ENCODE measurements around the gene ARL17B. TPM values are rescaled to one million over a fixed set of nuclear protein-coding genes. Genes with fewer than 3 reads are reported as not detected.
"Not testable (repeated sequence)": the region's sequence is repeated elsewhere in the genome, so short reads cannot be mapped to it uniquely, and the experiment has no call there.

The ARL17B gene
- total RNA-seq, 1 experiment from 2014 or later: 35.1 TPM

DNA sequence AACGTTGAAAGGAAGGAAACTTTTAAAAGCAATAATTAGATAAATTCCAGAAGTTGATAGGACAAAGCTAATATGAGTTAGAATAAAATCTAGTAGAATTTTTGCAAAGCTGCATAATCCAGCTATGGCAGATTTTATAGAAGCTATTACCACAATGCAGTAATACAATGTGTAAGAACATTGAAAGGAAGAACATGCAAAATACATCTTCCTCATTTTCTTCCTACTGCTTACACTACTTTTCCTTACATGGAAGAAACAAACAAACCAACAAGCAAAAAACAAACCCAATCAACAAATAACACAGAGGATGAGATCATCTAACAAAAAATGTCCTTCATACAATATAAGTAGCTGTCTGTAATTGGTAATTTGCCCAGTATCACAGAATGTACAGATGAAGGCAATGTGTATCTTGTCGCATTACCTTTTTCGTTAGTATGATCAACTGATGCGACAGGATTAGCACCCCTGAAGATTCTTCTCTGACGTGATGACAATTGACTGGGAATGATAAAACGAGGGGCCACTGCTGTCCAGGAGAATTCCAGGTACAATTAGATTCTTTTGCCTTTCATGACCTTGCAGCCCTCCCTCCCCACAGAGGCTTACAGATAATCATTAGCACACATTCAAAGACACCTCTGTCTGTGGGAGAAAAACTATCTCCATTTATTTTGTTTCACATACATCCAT is 87.9 kb downstream of the ARL17B start:
- Histone ChIP-seq H3K27ac (no peak overlapping the region), H3K27me3 (no peaks in the 10 kb centered on the region), H3K9me3 (replicated peaks) (no peaks in the 10 kb centered on the region), H3K36me3 (no peaks in the 10 kb centered on the region), H3K4me1 (peaks cover 3% of the 10 kb centered on the region; the same call in 1 of the 2 replicates), H3K4me3 (no peak overlapping the region)
- no peak for DNase-seq

GRCh38 chr17:46270032-46270431 is 91.5 kb downstream of the ARL17B start:
- H3K27ac ChIP-seq: no peak overlapping the region
- no peak for DNase-seq
- no peaks in the 10 kb centered on the region for H3K36me3 ChIP-seq

DNA sequence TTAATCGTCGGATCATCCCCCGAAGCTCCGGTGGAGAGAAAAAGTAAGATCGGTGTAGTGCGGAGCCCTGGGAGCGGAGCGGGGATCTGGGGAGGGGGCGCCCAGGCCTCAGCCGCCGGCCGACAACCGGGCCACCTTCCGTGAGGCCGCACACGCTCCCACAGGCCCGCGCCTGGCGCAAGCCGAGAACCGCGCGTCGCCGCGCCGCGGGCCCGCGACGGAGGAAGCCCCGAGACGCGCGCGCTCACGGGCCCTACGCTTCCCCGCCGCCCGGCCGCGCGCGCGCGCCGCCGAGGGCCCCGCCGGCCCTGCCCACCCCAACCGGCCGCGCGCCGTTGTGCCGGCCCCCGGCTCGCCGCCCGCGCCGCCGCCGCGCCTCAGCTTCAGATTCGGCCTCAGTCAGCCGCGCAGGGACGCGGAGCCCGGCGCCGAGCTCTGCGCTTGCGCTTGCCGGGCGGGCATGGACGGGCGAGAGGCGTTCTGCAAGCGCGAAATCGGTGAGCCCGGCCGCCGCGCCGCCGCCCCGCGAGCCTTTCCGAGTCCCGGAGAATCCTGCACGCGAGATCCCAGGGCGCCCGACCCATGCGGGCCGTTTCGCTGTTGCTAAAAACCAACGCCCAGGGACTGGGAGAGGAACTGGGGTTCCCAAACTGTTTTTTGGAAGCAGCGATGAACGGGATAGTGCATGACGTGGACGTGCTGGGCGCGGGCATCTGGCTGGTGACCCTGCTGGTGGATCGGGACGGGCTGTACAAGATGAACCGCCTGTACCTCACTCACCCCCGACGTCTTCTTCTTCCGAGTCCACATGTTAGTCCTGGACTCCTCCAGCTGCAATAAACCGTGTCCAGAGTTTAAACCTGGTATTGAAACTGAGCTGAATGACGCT is 94.7 kb downstream of the ARL17B start:
- Histone ChIP-seq H3K27me3 (peaks cover 6% of the 10 kb centered on the region), H3K4me1 (peaks cover 26% of the 10 kb centered on the region)
- DNase-seq: peak; percentile 78 to 91

More at GRCh38 chr17:46270032-46270431, 91.5 kb downstream of the ARL17B start:
- Histone ChIP-seq H3K4me3 (no peak overlapping the region), H3K4me1 (peaks cover 10% of the 10 kb centered on the region), H3K27me3 (peaks cover 6% of the 10 kb centered on the region), H3K9me3 (replicated peaks) (no peaks in the 10 kb centered on the region)

DNA sequence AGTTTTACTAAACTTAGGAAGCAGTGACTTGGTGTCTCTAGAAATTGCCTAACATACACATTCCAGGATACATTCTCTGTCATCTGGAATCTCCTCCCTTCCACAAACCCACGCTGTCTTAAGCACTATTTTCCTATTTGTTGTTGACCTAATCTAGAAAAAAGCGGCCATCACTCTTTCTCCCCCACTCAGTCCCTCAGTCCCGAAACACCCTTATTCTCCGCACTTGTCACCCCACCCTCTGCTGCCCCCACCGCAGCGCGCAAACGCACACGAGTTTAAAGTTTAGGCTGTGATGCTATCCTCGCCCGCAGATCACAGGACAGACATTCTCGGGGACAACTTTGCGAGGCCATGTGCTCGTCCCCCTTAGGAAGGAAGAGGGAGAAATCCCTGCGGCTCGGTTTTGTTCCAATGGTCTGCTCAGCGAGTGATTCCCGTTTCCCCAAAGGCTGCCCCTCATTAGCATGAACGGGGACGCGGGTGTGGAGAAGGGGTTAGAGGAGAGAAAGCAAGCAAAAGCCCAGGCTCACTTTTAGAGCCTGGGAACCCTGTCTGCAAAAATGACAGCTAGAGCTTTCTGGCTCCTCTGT is 95.4 kb downstream of the ARL17B start:
- H3K27me3 ChIP-seq; H3K9me3 ChIP-seq (replicated peaks); H3K36me3 ChIP-seq: not testable (repeated sequence)
- H3K27ac ChIP-seq: peak overlapping the region; percentile 49; the same call in 1 of the 2 replicates
- peak in 1 of 2 experiments; percentile 44 for DNase-seq
- peaks cover 26% of the 10 kb centered on the region for H3K4me1 ChIP-seq
- H3K4me3 ChIP-seq: peak overlapping the region; percentile 86

More for the DNA sequence above, 94.7 kb downstream of the ARL17B start:
- H3K36me3 ChIP-seq: no peaks in the 10 kb centered on the region
- H3K4me3 ChIP-seq: peak overlapping the region; percentile 86
- H3K9me3 ChIP-seq (replicated peaks): no peaks in the 10 kb centered on the region
- H3K27ac ChIP-seq: peak overlapping the region; percentile 56

- peak; percentile 85 to 87 for DNase-seq
- H3K27me3 ChIP-seq: peaks cover 6% of the 10 kb centered on the region
- H3K9me3 ChIP-seq (replicated peaks): no peaks in the 10 kb centered on the region
- H3K4me1 ChIP-seq: peaks cover 26% of the 10 kb centered on the region
- no peak overlapping the region for H3K4me3 ChIP-seq
- peak overlapping the region; percentile 33 for H3K27ac ChIP-seq
- no peaks in the 10 kb centered on the region for H3K36me3 ChIP-seq
These were observed 96.9 kb downstream of the ARL17B start for GRCh38 chr17:46264456-46265198.

DNA sequence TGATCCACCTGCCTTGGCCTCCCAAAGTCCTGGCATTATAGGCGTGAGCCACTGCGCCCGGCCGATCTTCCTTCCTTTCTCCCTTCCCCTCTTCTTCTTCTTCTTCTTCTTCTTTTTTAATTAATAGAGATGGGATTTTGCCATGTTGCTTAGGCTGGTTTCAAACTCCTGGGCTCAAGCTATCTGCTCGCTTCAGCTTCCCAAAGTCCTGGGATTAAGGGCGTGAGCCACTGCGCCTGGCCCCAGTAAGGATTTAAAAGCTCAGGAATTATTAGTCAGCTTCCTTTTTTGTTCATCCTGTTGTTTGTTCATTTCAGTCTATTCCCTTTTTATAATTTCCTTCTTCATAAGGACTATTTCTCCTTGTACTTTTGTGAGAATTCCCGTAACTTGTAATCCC is 99.3 kb downstream of the ARL17B start:
- Histone ChIP-seq H3K27me3 (no peaks in the 10 kb centered on the region), H3K9me3 (replicated peaks) (no peaks in the 10 kb centered on the region), H3K4me3 (no peak overlapping the region), H3K27ac (no peak overlapping the region), H3K36me3 (no peaks in the 10 kb centered on the region), H3K4me1 (peaks cover 20% of the 10 kb centered on the region)
- DNase-seq: no peak

DNA sequence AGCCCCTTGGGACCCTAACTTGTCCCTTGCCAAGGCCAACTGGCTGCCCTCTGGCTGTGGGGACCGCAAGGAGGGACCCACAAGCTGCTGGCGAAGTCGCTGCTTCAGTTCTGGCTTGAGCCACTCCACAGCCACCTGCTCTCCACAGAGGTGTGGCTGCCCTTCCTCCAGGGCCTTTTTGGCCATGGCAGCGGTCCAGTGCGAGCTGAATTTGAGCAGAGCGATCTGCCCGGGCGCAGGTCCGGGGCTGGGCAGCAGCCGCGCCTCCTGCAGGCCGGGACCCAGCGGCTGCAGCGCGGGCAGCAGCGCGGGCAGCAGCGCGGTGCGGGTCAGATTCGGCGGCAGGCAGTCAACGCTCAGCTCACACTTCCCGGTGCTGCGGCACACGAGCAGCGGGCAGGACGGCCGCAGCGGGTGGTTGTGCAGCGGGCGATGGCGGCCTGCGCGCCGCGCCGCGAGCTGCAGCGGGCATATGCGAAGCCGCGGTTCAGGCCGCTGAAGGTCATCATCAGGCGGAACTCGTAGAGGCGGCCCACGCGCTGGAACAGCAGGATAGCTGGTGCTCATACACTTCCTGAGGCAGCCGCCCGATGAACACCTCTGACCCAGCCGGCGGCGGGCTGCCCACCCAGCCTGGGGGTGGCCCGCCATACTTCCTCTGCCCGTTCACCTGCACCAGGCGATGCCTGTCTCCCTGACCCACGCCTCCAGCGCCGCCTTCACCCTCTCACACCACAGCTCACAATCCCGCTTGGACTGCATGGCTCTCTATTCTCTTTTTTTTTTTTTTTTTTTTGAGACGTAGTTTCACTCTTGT is 101.5 kb downstream of the ARL17B start:
- H3K27ac ChIP-seq; H3K36me3 ChIP-seq; H3K27me3 ChIP-seq; H3K9me3 ChIP-seq (replicated peaks); H3K4me3 ChIP-seq; DNase-seq: not testable (repeated sequence)
- H3K4me1 ChIP-seq: peaks cover 16% of the 10 kb centered on the region

DNA sequence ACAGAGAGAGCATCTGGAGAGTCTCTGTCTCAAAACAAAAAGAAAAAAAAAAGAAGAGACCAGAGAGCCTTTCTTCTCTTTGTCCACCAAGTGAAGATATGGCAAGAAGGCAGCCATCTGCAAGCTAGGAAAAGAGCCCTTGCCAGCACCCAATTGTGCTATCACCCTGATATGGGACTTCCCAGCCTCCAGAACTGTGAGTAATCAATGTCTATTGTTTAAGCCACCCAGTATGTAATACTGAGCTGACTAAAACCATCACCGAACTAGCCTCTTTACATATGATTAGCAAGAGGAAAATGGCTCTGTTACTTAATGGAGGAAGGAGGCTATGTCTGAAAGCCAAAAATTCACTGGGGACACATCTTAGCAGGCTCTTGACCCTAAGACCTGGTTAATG is 105.2 kb downstream of the ARL17B start:
- H3K4me1 ChIP-seq; H3K9me3 ChIP-seq (replicated peaks); H3K27me3 ChIP-seq; DNase-seq; H3K27ac ChIP-seq; H3K36me3 ChIP-seq; H3K4me3 ChIP-seq: not testable (repeated sequence)

- H3K9me3 ChIP-seq (replicated peaks); H3K27me3 ChIP-seq; H3K27ac ChIP-seq; DNase-seq; H3K36me3 ChIP-seq; H3K4me1 ChIP-seq; H3K4me3 ChIP-seq: not testable (repeated sequence)
These were observed 107.4 kb downstream of the ARL17B start for GRCh38 chr17:46254215-46254614.

DNA sequence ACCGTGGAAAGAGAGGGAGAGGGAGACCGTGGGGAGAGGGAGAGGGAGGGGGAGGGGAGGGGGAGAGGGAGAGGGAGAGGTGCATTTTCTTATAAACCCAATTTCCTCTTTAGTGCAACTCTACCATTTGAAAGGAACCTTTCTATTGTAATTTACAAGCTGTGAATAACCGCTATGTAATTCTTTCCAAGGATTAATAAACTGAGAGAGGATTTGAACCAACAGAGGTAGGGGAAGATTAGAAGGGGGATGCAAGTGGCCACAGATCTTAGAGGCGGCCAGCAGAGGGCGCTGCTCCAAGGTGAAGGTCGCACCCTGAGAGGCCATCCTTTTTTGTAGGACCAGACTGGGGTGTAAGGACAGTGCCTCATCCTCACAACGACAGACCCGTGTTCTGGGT is 107.8 kb downstream of the ARL17B start:
- not testable (repeated sequence) for H3K27ac ChIP-seq; H3K4me1 ChIP-seq; H3K36me3 ChIP-seq; H3K4me3 ChIP-seq; H3K27me3 ChIP-seq; H3K9me3 ChIP-seq (replicated peaks)
- DNase-seq: peak; percentile 79 to 86

- not testable (repeated sequence) for H3K27me3 ChIP-seq; H3K4me1 ChIP-seq; DNase-seq; H3K36me3 ChIP-seq; H3K4me3 ChIP-seq; H3K9me3 ChIP-seq (replicated peaks); H3K27ac ChIP-seq
These were observed 108.8 kb downstream of the ARL17B start for GRCh38 chr17:46252804-46253203.

GRCh38 chr17:46249153-46249552 is 112.4 kb downstream of the ARL17B start:
- H3K4me3 ChIP-seq; H3K4me1 ChIP-seq; H3K27ac ChIP-seq; DNase-seq; H3K9me3 ChIP-seq (replicated peaks); H3K27me3 ChIP-seq; H3K36me3 ChIP-seq: not testable (repeated sequence)

DNA sequence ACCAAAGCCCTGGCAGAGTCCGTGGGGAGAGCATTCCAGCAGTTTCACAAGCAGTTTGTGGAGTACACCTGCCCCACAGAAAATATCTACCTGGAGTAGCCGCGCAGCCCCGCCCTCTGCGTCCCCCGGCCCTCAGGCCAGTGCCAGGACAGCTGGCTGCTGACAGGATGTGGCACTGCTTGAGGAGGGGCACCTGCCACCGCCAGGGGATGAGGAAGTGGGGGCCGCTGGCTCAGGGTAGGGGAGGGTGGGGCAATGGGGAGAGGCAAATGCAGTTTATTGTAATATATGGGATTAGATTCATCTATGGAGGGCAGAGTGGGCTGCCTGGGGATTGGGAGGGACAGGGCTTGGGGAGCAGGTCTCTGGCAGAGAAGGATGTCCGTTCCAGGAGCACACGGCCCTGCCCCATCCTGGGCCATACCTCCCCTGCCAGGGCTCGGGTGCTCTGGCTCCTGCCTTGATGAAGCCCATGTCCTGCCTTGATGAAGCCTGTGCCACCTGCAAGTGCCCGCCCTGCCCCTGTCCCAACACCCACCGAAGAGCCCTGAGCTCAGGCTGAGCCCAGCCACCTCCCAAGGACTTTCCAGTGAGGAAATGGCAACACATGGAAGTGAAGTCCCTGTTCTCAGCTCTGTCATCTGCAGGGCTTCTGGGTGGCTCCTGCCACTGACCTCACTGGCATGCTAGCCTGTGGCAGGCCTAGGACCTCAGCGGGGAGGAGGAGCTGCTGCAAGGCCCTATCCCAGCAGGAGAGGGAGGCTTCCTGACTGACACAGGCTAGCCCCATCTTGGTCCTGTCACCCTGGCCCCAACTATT is 116.4 kb downstream of the ARL17B start:
- H3K27me3 ChIP-seq: not testable (repeated sequence)

More for the DNA sequence above, 116.4 kb downstream of the ARL17B start:
- not testable (repeated sequence) for H3K4me1 ChIP-seq; H3K36me3 ChIP-seq; H3K27ac ChIP-seq; H3K9me3 ChIP-seq (replicated peaks); H3K4me3 ChIP-seq; DNase-seq

Data from SJCRH30 (cell line).